ENCODE data around the gene BLTP3B. TPM values are rescaled to one million over a fixed set of nuclear protein-coding genes. Genes with fewer than 3 reads are reported as not detected.
A peak's percentile ranks its signal among the peaks of the same experiment; 100 is the strongest.

The BLTP3B gene
- polyA plus RNA-seq, 1 of the 3 experiments (the other 2 are of a cell fraction): 5.8 TPM

- TF ChIP-seq REST (IDR thresholded peaks at IDR 0.05; ENCODE audit: low read depth, low read length): no peak
- peak; percentile 62 for TF ChIP-seq NRF1 (IDR thresholded peaks at IDR 0.05; ENCODE audit: low read depth, low read length)
- 0 out of 2 replicates have a peak, but pooled peaks have one; percentile 26 for TF ChIP-seq POLR2AphosphoS5 (IDR thresholded peaks at IDR 0.05; ENCODE audit: low read depth, low read length)
- TF ChIP-seq GATA2 (CRISPR knock-in tag; IDR thresholded peaks at IDR 0.05): no peak
- no peak for TF ChIP-seq ELF1 (IDR thresholded peaks at IDR 0.05)
- no peak for TF ChIP-seq TCF12 (IDR thresholded peaks at IDR 0.05)
- no peak for TF ChIP-seq EZH2phosphoT487 (IDR thresholded peaks at IDR 0.05; ENCODE audit: borderline replicate concordance, low read depth)
- TF ChIP-seq RCOR1 (IDR thresholded peaks at IDR 0.05; ENCODE audit: low read length): no peak
- no peak for TF ChIP-seq RAD21 (IDR thresholded peaks at IDR 0.05; ENCODE audit: low read length)
- TF ChIP-seq FOXM1 (IDR thresholded peaks at IDR 0.05; ENCODE audit: low read depth): no peak
- TF ChIP-seq TEAD4 (IDR thresholded peaks at IDR 0.05; ENCODE audit: borderline replicate concordance, insufficient read depth): no peak
- no peak for TF ChIP-seq FOSL2 (IDR thresholded peaks at IDR 0.05; ENCODE audit: borderline replicate concordance, low read depth)
- no peak for TF ChIP-seq IRF3 (IDR thresholded peaks at IDR 0.05; ENCODE audit: low read depth, low read length)
- no peak for TF ChIP-seq NFIC (IDR thresholded peaks at IDR 0.05; ENCODE audit: borderline replicate concordance)
- TF ChIP-seq FOXJ3 (CRISPR knock-in tag; IDR thresholded peaks at IDR 0.05): no peak
- no peak; a peak in 1 of 4 replicates for TF ChIP-seq EP300 (IDR thresholded peaks at IDR 0.05; ENCODE audit: borderline replicate concordance in 1 of 2, low read depth in 1 of 2, low read length in 1 of 2)
- TF ChIP-seq MEF2A (IDR thresholded peaks at IDR 0.05; ENCODE audit: borderline replicate concordance, low read depth): no peak
- TF ChIP-seq USF1 (IDR thresholded peaks at IDR 0.05; ENCODE audit: borderline replicate concordance, low read depth): no peak
- TF ChIP-seq TAF1 (IDR thresholded peaks at IDR 0.05; ENCODE audit: borderline replicate concordance, low read depth, low read length): peak; percentile 48; the same call in 1 of the 2 replicates
- TF ChIP-seq USF2 (IDR thresholded peaks at IDR 0.05; ENCODE audit: borderline replicate concordance, low read depth, low read length): no peak
- TF ChIP-seq MXI1 (IDR thresholded peaks at IDR 0.05; ENCODE audit: low read depth, low read length): peak; percentile 94
- peak; percentile 68; the same call in 1 of the 2 replicates for TF ChIP-seq SIN3A (IDR thresholded peaks at IDR 0.05; ENCODE audit: borderline replicate concordance, low read depth, low read length)
Measured at GRCh38 chr12:100163416-100164152, 20.9 kb upstream of the BLTP3B start (continued).

Data from SK-N-SH (cell line).